Myocyte (in vitro differentiated cells): ENCODE results near the gene SNX8. TPM values are rescaled to one million over a fixed set of nuclear protein-coding genes. Genes with fewer than 3 reads are reported as not detected.
"Not testable (repeated sequence)": the region's sequence is repeated elsewhere in the genome, so short reads cannot be mapped to it uniquely, and the experiment has no call there.

Experiments
- DNase-seq: peaks from one replicate; pipeline ENCODE4 v3.0.0-alpha.2; 2012; ENCODE audit warnings: low read depth
- total RNA-seq: library from RNA; depleted of rRNA; stranded (reverse); fragments of >200 nt; gene quantifications from 2 replicates; pipeline ENCODE4 v1.2.3, GENCODE V29; 2014

Gene SNX8
- total RNA-seq, 1 donor from 2014 or later: 17.9 TPM

- DNase-seq: no peak
Observed at GRCh38 chr7:2290877-2291276, 23.4 kb downstream of the SNX8 start.

- no peak for DNase-seq
Observed at GRCh38 chr7:2289621-2290020, 24.6 kb downstream of the SNX8 start.

- no peak for DNase-seq
Observed at GRCh38 chr7:2289111-2289586, 25.1 kb downstream of the SNX8 start.

GRCh38 chr7:2288503-2288902 lies 25.7 kb downstream of the SNX8 start:
- no peak for DNase-seq

- DNase-seq: no peak
Observed at GRCh38 chr7:2287745-2288144, 26.5 kb downstream of the SNX8 start.

GRCh38 chr7:2283074-2283473 lies 31.2 kb downstream of the SNX8 start:
- no peak for DNase-seq

- peak; percentile 32 for DNase-seq
Observed at GRCh38 chr7:2282185-2282751, 32.0 kb downstream of the SNX8 start.

- DNase-seq: no peak
Observed at GRCh38 chr7:2281541-2281940, 32.7 kb downstream of the SNX8 start.

GRCh38 chr7:2280424-2280823 lies 33.8 kb downstream of the SNX8 start:
- DNase-seq: no peak

- no peak for DNase-seq
Observed at GRCh38 chr7:2279896-2280295, 34.3 kb downstream of the SNX8 start.

- no peak for DNase-seq
Observed at GRCh38 chr7:2278026-2278425, 36.2 kb downstream of the SNX8 start.

GRCh38 chr7:2276107-2276506 lies 38.1 kb downstream of the SNX8 start:
- no peak for DNase-seq

GRCh38 chr7:2275101-2275500 lies 39.1 kb downstream of the SNX8 start:
- no peak for DNase-seq

GRCh38 chr7:2274666-2275065 lies 39.6 kb downstream of the SNX8 start:
- DNase-seq: no peak

GRCh38 chr7:2273866-2274265 lies 40.4 kb downstream of the SNX8 start:
- no peak for DNase-seq

GRCh38 chr7:2272031-2272430 lies 42.2 kb downstream of the SNX8 start:
- DNase-seq: no peak

- no peak for DNase-seq
Observed at GRCh38 chr7:2271273-2272026, 42.8 kb downstream of the SNX8 start.

- no peak for DNase-seq
Observed at GRCh38 chr7:2270495-2270894, 43.7 kb downstream of the SNX8 start.

- peak; percentile 47 for DNase-seq
Observed at GRCh38 chr7:2269991-2270460, 44.2 kb downstream of the SNX8 start.

- DNase-seq: not testable (repeated sequence)
Observed at GRCh38 chr7:2269089-2269990, 44.9 kb downstream of the SNX8 start.

GRCh38 chr7:2266911-2267310 lies 47.3 kb downstream of the SNX8 start:
- DNase-seq: no peak

GRCh38 chr7:2264158-2264557 lies 50.1 kb downstream of the SNX8 start:
- DNase-seq: no peak
